Measurements from ENCODE around the gene CST3. TPM values are rescaled to one million over a fixed set of nuclear protein-coding genes. Genes with fewer than 3 reads are reported as not detected.

Gene CST3
- polyA plus RNA-seq, 1 donor from 2014 or later, result 54.6 TPM

- no peaks in the 10 kb centered on the region for H3K9me3 ChIP-seq (ENCODE audit: low read length)
- TF ChIP-seq EZH2 (IDR thresholded peaks at IDR 0.05; ENCODE audit: borderline replicate concordance, insufficient read depth, low read length, poor library complexity, severe bottlenecking) (no peak), REST (IDR thresholded peaks at IDR 0.05; ENCODE audit: borderline replicate concordance) (no peak), EP300 (conservative IDR thresholded peaks at IDR 0.05; ENCODE audit: poor library complexity, severe bottlenecking) (no peak), MXI1 (conservative IDR thresholded peaks at IDR 0.05; ENCODE audit: poor library complexity, severe bottlenecking) (no peak), POLR2AphosphoS5 (IDR thresholded peaks at IDR 0.05) (no peak), SMC3 (conservative IDR thresholded peaks at IDR 0.05; ENCODE audit: poor library complexity) (no peak)
Observed at GRCh38 chr20:23658989-23659609, 21.3 kb upstream of the CST3 start.

GRCh38 chr20:23658336-23658735, 20.6 kb upstream of the CST3 start:
- Histone ChIP-seq H3K36me3 (ENCODE audit: insufficient read depth, low read length) (no peaks in the 10 kb centered on the region), H3K9ac (ENCODE audit: low read length) (no peak overlapping the region), H4K20me1 (ENCODE audit: insufficient read depth) (no peaks in the 10 kb centered on the region), H3K4me2 (ENCODE audit: low read length) (no peak overlapping the region), H3K9me2 (ENCODE audit: insufficient read depth, low read length) (no peaks in the 10 kb centered on the region), H2AFZ (ENCODE audit: low read depth, low read length) (no peak overlapping the region), H3K27me3 (ENCODE audit: insufficient read depth, low read depth, low read length) (no peaks in the 10 kb centered on the region), H3F3A (ENCODE audit: insufficient read depth, low read length, poor library complexity, severe bottlenecking) (no peaks in the 10 kb centered on the region), H3K27ac (ENCODE audit: low read length) (no peak overlapping the region), H3K9me3 (ENCODE audit: low read length) (no peaks in the 10 kb centered on the region), H3K4me3 (ENCODE audit: low read length) (no peak overlapping the region), H3K79me2 (replicated peaks; ENCODE audit: insufficient read depth, low read length) (no peaks in the 10 kb centered on the region)
- TF ChIP-seq SMC3 (conservative IDR thresholded peaks at IDR 0.05; ENCODE audit: poor library complexity) (no peak), POLR2AphosphoS5 (IDR thresholded peaks at IDR 0.05) (no peak), EZH2 (IDR thresholded peaks at IDR 0.05; ENCODE audit: borderline replicate concordance, insufficient read depth, low read length, poor library complexity, severe bottlenecking) (no peak), EP300 (conservative IDR thresholded peaks at IDR 0.05; ENCODE audit: poor library complexity, severe bottlenecking) (no peak), MXI1 (conservative IDR thresholded peaks at IDR 0.05; ENCODE audit: poor library complexity, severe bottlenecking) (no peak), CTCF (IDR thresholded peaks at IDR 0.05; ENCODE audit: poor library complexity, severe bottlenecking) (no peak), TAF1 (IDR thresholded peaks at IDR 0.05; ENCODE audit: low read depth) (no peak), REST (IDR thresholded peaks at IDR 0.05; ENCODE audit: borderline replicate concordance) (no peak), RAD21 (conservative IDR thresholded peaks at IDR 0.05) (no peak)

More at GRCh38 chr20:23658989-23659609, 21.3 kb upstream of the CST3 start:
- H3K4me3 ChIP-seq (ENCODE audit: low read length), result no peak overlapping the region
- H2AFZ ChIP-seq (ENCODE audit: low read depth, low read length), result no peak overlapping the region
- no peak overlapping the region for H3K4me2 ChIP-seq (ENCODE audit: low read length)
- H3K27ac ChIP-seq (ENCODE audit: low read length), result no peak overlapping the region
- H3F3A ChIP-seq (ENCODE audit: insufficient read depth, low read length, poor library complexity, severe bottlenecking), result no peaks in the 10 kb centered on the region
- no peak overlapping the region for H3K9ac ChIP-seq (ENCODE audit: low read length)
- H4K20me1 ChIP-seq (ENCODE audit: insufficient read depth), result no peaks in the 10 kb centered on the region
- no peaks in the 10 kb centered on the region for H3K36me3 ChIP-seq (ENCODE audit: insufficient read depth, low read length)
- no peaks in the 10 kb centered on the region for H3K79me2 ChIP-seq (replicated peaks; ENCODE audit: insufficient read depth, low read length)
- H3K27me3 ChIP-seq (ENCODE audit: insufficient read depth, low read depth, low read length), result no peaks in the 10 kb centered on the region
- no peaks in the 10 kb centered on the region for H3K9me2 ChIP-seq (ENCODE audit: insufficient read depth, low read length)
